COLO668 (cell line): Measurements from ENCODE around the gene NEU1.
A peak's percentile ranks its signal among the peaks of the same experiment; 100 is the strongest.
"Not testable (repeated sequence)": the region's sequence is repeated elsewhere in the genome, so short reads cannot be mapped to it uniquely, and the experiment has no call there.

ENCODE experiments used
- DNase-seq: peaks from one replicate; lab custom pipeline; 2025; ENCODE audit not compliant: unreplicated experiment; lab: John Stamatoyannopoulos, UW

NEU1 gene

GRCh38 chr6:31844507-31844906 lies 18.1 kb downstream of the NEU1 start:
- no peak for DNase-seq

GRCh38 chr6:31842053-31842452 lies 20.6 kb downstream of the NEU1 start:
- DNase-seq: no peak

- not testable (repeated sequence) for DNase-seq
Observed at GRCh38 chr6:31839779-31840126, 22.9 kb downstream of the NEU1 start.

- DNase-seq: no peak
Observed at GRCh38 chr6:31838968-31839367, 23.7 kb downstream of the NEU1 start.

- not testable (repeated sequence) for DNase-seq
Observed at GRCh38 chr6:31838114-31838553, 24.5 kb downstream of the NEU1 start.

- DNase-seq: no peak
Observed at GRCh38 chr6:31837369-31838113, 25.1 kb downstream of the NEU1 start.

- no peak for DNase-seq
Observed at GRCh38 chr6:31836474-31837368, 25.9 kb downstream of the NEU1 start.

GRCh38 chr6:31836047-31836473 lies 26.6 kb downstream of the NEU1 start:
- DNase-seq: no peak

GRCh38 chr6:31834367-31835250 lies 28.0 kb downstream of the NEU1 start:
- peak; percentile 91 for DNase-seq

GRCh38 chr6:31831350-31832215 lies 31.0 kb downstream of the NEU1 start:
- DNase-seq: no peak

- no peak for DNase-seq
Observed at GRCh38 chr6:31830886-31831335, 31.7 kb downstream of the NEU1 start.

- DNase-seq: no peak
Observed at GRCh38 chr6:31829633-31830283, 32.9 kb downstream of the NEU1 start.

GRCh38 chr6:31827286-31828079 lies 35.1 kb downstream of the NEU1 start, which contains the start of gene HSPA1B:
Gene HSPA1B, plus strand, starts transcription at chr6:31827738. Its CDS starts 213 bp downstream, at chr6:31827951.
- peak; percentile 90 for DNase-seq

GRCh38 chr6:31826793-31827285 lies 35.8 kb downstream of the NEU1 start:
- no peak for DNase-seq

GRCh38 chr6:31825553-31825952 lies 37.1 kb downstream of the NEU1 start:
- no peak for DNase-seq

GRCh38 chr6:31823592-31824196 lies 38.9 kb downstream of the NEU1 start:
- DNase-seq: not testable (repeated sequence)

GRCh38 chr6:31822036-31822821 lies 40.4 kb downstream of the NEU1 start:
- DNase-seq: peak; percentile 21
